C4-2B (cell line): ENCODE measurements around the gene KDM1A.
A peak's percentile ranks its signal among the peaks of the same experiment; 100 is the strongest.
"Not testable (repeated sequence)": the region's sequence is repeated elsewhere in the genome, so short reads cannot be mapped to it uniquely, and the experiment has no call there.

ENCODE experiments used
- H3K27ac ChIP-seq: fragments of 450-650 bp; 2 replicates; pipeline ENCODE4 v1.5.1; 2017
- ZFX ChIP-seq: fragments of 450-650 bp; IDR thresholded peaks from 2 replicates; pipeline ENCODE4 v1.6.1; 2017
- TF ChIP-seq, protein P1 (sequence below): fragments of 450-650 bp; conservative IDR thresholded peaks from 2 replicates; pipeline ENCODE4 v1.5.1; 2017; ENCODE audit warnings: mild to moderate bottlenecking

Gene KDM1A

DNA sequence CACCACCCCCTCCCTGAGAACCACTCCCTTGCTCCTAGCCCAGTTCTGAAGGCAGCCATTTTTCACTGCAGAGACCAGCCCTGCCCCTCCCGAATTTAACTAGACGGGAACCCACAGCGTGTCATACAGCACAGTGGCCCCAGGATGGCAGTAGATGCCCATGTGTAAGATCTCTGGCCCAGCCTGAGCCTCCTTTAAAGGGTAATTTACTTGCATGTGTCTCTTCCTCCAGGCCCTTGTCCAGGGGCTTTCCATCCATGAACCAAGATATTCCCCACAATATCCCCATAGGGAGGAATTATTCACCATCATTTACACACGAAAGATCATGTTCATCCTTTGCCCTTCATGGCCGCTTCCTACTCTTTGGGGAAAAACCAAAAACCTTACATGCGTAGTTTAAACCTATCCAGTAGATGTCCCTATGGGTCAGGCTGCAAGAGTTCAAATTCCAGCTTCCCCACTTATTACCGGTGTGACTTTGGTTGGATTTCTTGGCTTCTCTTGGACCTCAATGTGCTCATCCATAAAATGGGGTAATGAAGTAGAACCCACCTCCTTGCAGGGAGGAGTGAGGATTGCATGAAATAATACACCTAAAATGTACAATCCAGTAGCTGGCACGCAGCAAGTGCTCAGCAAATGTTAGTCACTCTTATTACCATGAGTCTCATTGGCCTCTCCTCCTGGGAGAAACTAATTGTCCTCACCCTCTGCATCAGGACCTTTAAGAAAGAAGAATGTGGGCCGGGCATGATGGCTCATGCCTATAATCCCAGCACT is 42.6 kb upstream of the KDM1A start:
- no peak for TF ChIP-seq ZFX
- TF ChIP-seq, protein P1, sequence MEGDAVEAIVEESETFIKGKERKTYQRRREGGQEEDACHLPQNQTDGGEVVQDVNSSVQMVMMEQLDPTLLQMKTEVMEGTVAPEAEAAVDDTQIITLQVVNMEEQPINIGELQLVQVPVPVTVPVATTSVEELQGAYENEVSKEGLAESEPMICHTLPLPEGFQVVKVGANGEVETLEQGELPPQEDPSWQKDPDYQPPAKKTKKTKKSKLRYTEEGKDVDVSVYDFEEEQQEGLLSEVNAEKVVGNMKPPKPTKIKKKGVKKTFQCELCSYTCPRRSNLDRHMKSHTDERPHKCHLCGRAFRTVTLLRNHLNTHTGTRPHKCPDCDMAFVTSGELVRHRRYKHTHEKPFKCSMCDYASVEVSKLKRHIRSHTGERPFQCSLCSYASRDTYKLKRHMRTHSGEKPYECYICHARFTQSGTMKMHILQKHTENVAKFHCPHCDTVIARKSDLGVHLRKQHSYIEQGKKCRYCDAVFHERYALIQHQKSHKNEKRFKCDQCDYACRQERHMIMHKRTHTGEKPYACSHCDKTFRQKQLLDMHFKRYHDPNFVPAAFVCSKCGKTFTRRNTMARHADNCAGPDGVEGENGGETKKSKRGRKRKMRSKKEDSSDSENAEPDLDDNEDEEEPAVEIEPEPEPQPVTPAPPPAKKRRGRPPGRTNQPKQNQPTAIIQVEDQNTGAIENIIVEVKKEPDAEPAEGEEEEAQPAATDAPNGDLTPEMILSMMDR = peak; percentile 78
- H3K27ac ChIP-seq = no peak overlapping the region

DNA sequence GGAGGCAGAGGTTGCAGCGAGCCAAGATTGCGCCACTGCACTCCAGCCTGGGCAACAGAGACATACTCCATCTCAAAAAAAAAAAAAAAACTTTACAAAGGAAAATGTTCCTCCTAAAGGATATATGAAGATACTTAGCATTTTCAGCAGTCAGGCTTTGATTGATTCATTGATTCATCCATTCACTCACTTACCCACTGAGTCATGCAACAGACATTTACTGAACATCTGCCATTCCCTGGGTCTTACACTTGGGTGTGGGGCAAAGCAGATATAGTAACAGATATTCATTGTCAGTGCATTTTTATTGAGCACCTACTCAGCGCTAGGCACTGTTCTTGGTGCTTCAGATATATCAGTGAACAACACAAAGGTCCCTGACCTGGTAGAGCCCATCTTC is 41.0 kb upstream of the KDM1A start:
- H3K27ac ChIP-seq = no peak overlapping the region
- no peak for TF ChIP-seq ZFX
- TF ChIP-seq, protein P1 = no peak

DNA sequence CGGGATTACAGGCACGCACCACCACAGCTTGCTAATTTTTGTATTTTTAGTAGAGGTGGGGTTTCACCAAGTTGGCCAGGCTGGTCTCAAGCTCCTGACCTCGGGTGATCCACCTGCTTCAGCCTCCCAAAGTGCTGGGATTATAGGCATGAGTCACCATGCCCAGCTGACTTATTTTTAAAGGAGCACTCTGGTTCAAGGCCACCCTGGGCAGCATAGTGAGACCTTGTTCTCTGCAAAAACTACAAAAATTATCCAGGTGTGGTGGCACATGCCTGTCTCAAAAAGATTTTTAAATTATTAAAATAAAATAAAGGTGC is 38.8 kb upstream of the KDM1A start:
- not testable (repeated sequence) for H3K27ac ChIP-seq

DNA sequence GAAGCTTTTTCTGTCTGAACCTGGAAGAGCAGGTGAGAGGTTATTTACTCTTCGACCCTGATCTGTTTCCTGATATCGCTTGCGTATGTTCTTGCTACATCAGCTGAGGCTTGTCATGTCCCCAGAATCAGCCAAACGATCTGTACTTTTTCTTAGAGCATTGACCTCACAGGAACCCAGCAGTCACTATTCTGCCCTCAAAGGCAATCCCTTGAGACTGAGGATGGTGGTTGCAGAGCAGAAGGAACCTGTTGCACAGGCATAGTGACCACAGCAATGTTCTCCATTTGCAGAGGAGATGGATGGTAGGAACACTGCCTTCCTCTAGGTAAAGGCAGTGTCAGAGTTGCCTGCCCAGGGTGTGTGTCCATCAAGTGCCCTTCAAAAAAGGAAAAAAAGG is 35.3 kb upstream of the KDM1A start:
- no peak overlapping the region for H3K27ac ChIP-seq
- TF ChIP-seq, protein P1 = no peak

DNA sequence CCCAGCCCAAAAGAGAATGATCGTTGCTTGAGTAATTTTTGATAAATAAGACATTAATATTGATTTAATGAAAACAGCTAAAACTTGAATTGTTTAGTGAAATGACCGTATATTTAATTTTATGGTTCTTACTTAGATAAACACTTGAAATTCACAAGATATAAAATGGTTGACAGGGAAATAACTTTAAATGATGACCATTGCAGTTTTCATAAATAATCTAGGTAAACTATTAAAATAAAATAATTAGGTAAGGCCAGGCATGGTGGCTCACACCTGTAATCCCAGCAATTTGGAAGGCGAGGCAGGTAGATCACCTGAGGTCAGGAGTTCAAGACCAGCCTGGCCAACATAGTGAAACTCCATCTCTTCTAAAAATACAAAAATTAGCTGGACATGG is 26.9 kb upstream of the KDM1A start:
- not testable (repeated sequence) for H3K27ac ChIP-seq

DNA sequence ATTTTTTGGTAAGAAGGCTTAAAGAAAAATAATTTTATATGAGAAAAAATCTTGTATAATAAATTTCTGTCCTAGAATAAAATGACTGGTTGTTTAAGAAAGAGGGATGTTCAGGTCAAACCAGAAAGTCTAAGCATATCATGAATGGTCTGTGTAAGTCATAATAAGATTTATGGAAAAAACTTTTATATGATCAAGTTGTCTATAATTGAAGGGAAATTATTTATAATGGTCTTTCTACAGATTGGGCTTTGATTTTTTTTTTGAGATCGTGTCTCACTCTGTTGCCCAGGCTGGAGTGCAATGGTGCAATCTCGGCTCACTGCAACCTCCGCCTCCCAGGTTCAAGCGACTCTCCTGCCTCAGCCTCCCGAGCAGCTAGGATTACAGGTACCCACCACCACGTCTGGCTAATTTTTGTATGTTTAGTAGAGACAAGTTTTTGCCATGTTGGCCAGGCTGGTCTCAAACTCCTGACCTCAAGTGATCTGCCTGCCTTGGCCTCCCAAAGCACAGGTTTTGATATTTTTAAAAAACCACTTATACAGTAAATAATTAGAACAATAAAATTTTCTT is 26.0 kb upstream of the KDM1A start:
- H3K27ac ChIP-seq = not testable (repeated sequence)

DNA sequence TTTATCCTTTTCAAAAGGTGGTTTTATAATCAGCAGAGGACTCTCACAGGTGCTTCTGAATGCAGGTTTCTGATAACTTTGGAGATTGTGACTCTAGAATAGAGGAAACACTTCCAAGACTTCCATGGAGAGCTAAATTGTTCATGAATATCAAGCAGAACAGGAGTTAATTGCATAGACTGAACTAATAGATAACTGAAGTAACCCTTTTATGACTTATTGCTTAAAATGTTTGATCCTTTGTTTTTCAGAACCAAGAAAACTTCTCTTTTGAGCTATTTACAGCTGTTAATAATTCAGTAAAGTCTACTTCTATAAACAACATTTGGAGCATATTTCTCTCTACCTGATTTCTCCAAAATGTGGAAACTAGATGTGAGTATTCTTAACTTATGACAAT is 23.5 kb upstream of the KDM1A start:
- H3K27ac ChIP-seq = no peak overlapping the region
- TF ChIP-seq ZFX = no peak
- TF ChIP-seq, protein P1 = no peak

DNA sequence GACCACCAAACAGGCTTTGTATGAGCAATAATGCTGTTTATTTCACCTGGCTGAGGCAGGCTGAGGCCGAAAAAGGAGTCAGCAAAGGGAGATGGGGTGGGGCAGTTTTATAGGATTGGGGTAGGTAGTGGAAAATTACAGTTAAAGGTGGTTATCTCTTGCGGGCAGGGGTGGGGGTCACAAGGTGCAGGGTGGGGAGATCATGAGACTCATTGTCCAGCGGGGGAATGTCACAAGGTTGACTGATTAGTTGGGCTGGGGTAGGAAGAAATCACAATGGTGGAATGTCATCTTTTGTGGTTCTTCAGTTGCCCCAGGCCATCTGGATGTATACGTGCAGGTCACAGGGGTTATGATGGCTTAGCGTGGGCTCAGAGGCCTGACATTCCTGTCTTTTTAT is 21.7 kb upstream of the KDM1A start:
- H3K27ac ChIP-seq = not testable (repeated sequence)

DNA sequence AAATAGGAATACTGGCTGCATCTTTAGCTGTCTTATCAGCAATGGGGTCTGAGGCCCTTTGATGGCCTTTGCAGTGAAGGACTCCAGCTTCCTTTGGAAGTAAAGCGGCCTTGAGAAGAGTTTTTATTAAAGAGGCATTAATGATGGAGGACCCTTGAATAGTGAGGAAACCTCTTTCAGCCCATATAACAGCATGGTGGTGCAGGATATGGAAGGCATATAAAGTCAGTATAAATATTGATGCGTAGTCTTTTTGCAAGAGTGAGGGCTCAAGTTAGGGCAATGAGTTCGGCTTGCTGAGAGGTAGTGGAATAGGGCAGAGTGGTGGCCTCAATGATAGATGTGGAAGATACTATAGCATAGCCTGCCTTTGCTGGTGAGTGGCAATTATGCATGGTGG is 19.1 kb upstream of the KDM1A start:
- not testable (repeated sequence) for H3K27ac ChIP-seq

DNA sequence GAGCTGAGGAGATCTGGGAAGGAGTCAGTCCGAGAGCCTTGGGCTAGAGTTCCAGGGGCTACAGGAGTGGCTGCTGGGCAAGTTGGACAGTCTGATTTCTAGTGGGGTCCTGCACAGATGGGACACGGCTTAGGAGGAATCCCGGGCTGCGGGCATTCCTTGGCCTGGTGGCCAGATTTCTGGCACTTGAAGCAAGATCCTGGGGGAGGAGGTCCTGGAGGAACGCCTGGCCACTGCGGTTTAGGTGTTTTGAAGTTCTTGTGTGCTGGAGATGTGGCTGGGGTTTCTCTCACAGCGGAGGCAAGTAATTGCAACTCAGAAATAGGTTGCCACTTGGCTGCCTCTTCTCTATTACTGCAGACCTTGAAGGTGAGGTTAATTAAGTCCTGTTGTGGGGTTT is 17.1 kb upstream of the KDM1A start:
- not testable (repeated sequence) for H3K27ac ChIP-seq

DNA sequence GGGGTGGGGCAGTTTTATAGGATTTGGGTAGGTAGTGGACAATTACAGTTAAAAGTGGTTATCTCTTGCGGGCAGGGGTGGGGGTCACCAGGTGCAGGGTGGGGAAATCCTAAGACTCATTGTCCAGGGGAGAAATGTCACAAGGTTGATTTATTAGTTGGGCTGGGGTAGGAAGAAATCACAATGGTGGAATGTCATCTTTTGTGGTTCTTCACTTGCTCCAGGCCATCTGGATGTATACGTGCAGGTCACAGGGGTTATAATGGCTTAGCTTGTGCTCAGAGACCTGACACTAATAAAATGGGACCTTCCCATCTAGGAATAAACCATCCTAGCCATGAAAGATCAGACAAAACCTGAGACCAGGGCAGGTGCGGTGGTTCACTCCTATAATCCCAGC is 15.2 kb upstream of the KDM1A start:
- H3K27ac ChIP-seq = no peak overlapping the region
- TF ChIP-seq, protein P1 = no peak
- TF ChIP-seq ZFX = no peak

DNA sequence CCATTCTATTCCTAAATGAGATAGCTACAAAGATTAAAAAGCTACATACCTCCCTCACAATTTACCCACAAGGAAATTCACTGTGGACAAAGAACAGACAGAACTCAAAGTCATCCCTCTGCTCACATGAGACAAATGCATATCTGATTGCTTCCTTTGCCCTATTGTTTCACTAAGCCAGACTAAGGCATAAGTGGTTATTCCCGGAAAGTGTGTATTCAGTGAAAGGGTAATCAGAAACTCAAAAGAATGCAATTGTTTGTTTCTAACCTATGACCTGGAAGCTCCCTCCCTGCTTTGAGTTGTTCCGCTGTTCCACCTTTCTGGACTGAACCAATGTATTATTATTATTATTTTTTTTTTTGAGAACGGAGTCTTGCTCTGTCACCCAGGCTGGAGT is 14.5 kb upstream of the KDM1A start:
- not testable (repeated sequence) for H3K27ac ChIP-seq
